H1 (cell line): ENCODE measurements around the gene NAA50. TPM values are rescaled to one million over a fixed set of nuclear protein-coding genes. Genes with fewer than 3 reads are reported as not detected.

ENCODE experiments used
- CTCF ChIA-PET: fragments of 300-600 bp; sonication (Branson Sonifier 250); formaldehyde crosslinking; loops from one replicate; lab custom pipeline; 2021; ENCODE audit not compliant: partially characterized antibody; lab: Charles Lee
- POLR2A ChIA-PET: fragments of 300-600 bp; sonication (Branson Sonifier 250); formaldehyde crosslinking; loops from one replicate; lab custom pipeline; 2021; ENCODE audit warnings: inconsistent platforms; ENCODE audit not compliant: partially characterized antibody; lab: Charles Lee
- DNase-seq, 2 experiments: peaks; one replicate each; pipeline versions ENCODE4 v3.0.0 to v3.0.0-alpha.2; 2010 to 2022; ENCODE audit warnings: low spot score in 2 of 2, low read depth in 1 of 2, mixed read lengths in 1 of 2
- FAIRE-seq: peaks from 2 replicates; lab custom pipeline; 2011; peaks lifted over from hg19 to GRCh38; lab: Jason Lieb, UNC
- H2AFZ ChIP-seq: 2 replicates; pipeline ENCODE4 v1.8.1; 2012; ENCODE audit warnings: low read length, inconsistent platforms
- H2AK5ac ChIP-seq: 2 replicates; pipeline ENCODE4 v1.6.1; 2013; ENCODE audit warnings: low read depth, low read length
- H2BK120ac ChIP-seq: replicated peaks from 2 replicates; pipeline ENCODE3; 2013; ENCODE audit warnings: low read depth, low read length, inconsistent platforms
- H2BK12ac ChIP-seq: 2 replicates; pipeline ENCODE4 v1.6.1; 2013; ENCODE audit warnings: low read depth, low read length
- H2BK15ac ChIP-seq: 2 replicates; pipeline ENCODE4 v1.6.1; 2013; ENCODE audit warnings: low read length
- H2BK20ac ChIP-seq: 2 replicates; pipeline ENCODE4 v1.6.1; 2013; ENCODE audit warnings: low read length
- H2BK5ac ChIP-seq: 2 replicates; pipeline ENCODE4 v1.6.1; 2013; ENCODE audit warnings: low read depth, low read length
- H3K14ac ChIP-seq: 2 replicates; pipeline ENCODE4 v1.6.1; 2013; ENCODE audit warnings: inconsistent platforms; ENCODE audit not compliant: insufficient read length
- H3K18ac ChIP-seq: 2 replicates; pipeline ENCODE4 v1.6.1; 2013; ENCODE audit warnings: low read length; ENCODE audit errors: extremely low read depth
- H3K23ac ChIP-seq: 2 replicates; pipeline ENCODE4 v1.6.1; 2013; ENCODE audit warnings: inconsistent platforms; ENCODE audit not compliant: insufficient read length
- H3K23me2 ChIP-seq: 2 replicates; pipeline ENCODE4 v1.6.1; 2013; ENCODE audit warnings: low read depth, low read length
- H3K27ac ChIP-seq: 2 replicates; pipeline ENCODE4 v1.6.1; 2011; ENCODE audit warnings: low read depth, low read length, inconsistent platforms
- H3K27me3 ChIP-seq, 4 experiments: replicated peaks in 1 of 4; 1 replicate in 1 of 4; 2 replicates in 3 of 4; pipeline versions ENCODE4 v1.6.1 to v1.8.1; 2011 to 2013; ENCODE audit warnings: low read length in 3 of 4, mild to moderate bottlenecking in 3 of 4, inconsistent platforms in 2 of 4, mixed read lengths in 2 of 4, moderate library complexity in 1 of 4; ENCODE audit not compliant: control insufficient read depth in 3 of 4, insufficient read depth in 3 of 4; ENCODE audit errors: extremely low read depth in 1 of 4
- H3K36me3 ChIP-seq, 4 experiments: 2 replicates each; pipeline versions ENCODE4 v1.6.1 to v1.8.1; 2011 to 2013; ENCODE audit warnings: mild to moderate bottlenecking in 4 of 4, low read length in 3 of 4, moderate library complexity in 2 of 4, control low read depth in 1 of 4, inconsistent platforms in 1 of 4; ENCODE audit not compliant: insufficient read depth in 4 of 4, control insufficient read depth in 2 of 4
- H3K4ac ChIP-seq: replicated peaks from 2 replicates; pipeline ENCODE3; 2013; ENCODE audit warnings: low read length, low read depth, mixed read lengths, inconsistent platforms; ENCODE audit not compliant: insufficient read length
- H3K4me1 ChIP-seq, 4 experiments: replicated peaks in 1 of 4; 1 replicate in 1 of 4; 2 replicates in 3 of 4; pipeline versions ENCODE4 v1.6.1 to v1.8.1; 2011 to 2013; ENCODE audit warnings: low read length in 3 of 4, inconsistent platforms in 2 of 4, mixed read lengths in 1 of 4; ENCODE audit not compliant: insufficient read depth in 4 of 4, control insufficient read depth in 3 of 4
- H3K4me2 ChIP-seq, 2 experiments: 2 replicates each; pipeline versions ENCODE4 v1.6.1 to v1.8.1; 2011 to 2013; ENCODE audit warnings: low read depth in 2 of 2, low read length in 2 of 2, control low read depth in 1 of 2, inconsistent platforms in 1 of 2, mild to moderate bottlenecking in 1 of 2; ENCODE audit not compliant: insufficient read depth in 1 of 2
- H3K4me3 ChIP-seq, 4 experiments: fragments of 200-600, 300-600 bp in 1 of 4; sonication (generic), shearing (Covaris generic), sonication (Bioruptor Twin) in 1 of 4; 2 replicates each; pipeline versions ENCODE4 v1.5.1 to v1.8.1; 2011 to 2016; ENCODE audit warnings: low read length in 4 of 4, low read depth in 3 of 4, control low read depth in 2 of 4, inconsistent platforms in 2 of 4, mild to moderate bottlenecking in 2 of 4, mixed read lengths in 1 of 4, moderate library complexity in 1 of 4; ENCODE audit not compliant: insufficient read depth in 2 of 4; ENCODE audit errors: extremely low read depth in 1 of 4
- H3K56ac ChIP-seq: replicated peaks from 2 replicates; pipeline ENCODE3; 2013; ENCODE audit warnings: low read depth, mild to moderate bottlenecking, mixed read lengths, low read length, inconsistent platforms; ENCODE audit not compliant: insufficient read length
- H3K79me1 ChIP-seq: 2 replicates; pipeline ENCODE4 v1.6.1; 2013; ENCODE audit warnings: low read depth, low read length, control low read depth
- H3K79me2 ChIP-seq, 2 experiments: 2 replicates each; pipeline versions ENCODE4 v1.6.1 to v1.8.1; 2012 to 2013; ENCODE audit warnings: low read length in 2 of 2, mild to moderate bottlenecking in 2 of 2, inconsistent platforms in 1 of 2; ENCODE audit not compliant: insufficient read depth in 2 of 2, control insufficient read depth in 1 of 2
- H3K9ac ChIP-seq, 4 experiments: replicated peaks in 1 of 4; 1 replicate in 1 of 4; 2 replicates in 3 of 4; pipeline versions ENCODE4 v1.6.1 to v1.8.1; 2011 to 2013; ENCODE audit warnings: low read depth in 3 of 4, low read length in 3 of 4, control low read depth in 2 of 4, mild to moderate bottlenecking in 2 of 4, moderate library complexity in 2 of 4, inconsistent platforms in 1 of 4; ENCODE audit errors: extremely low read depth in 1 of 4
- H3K9me3 ChIP-seq, 2 experiments: 2 replicates each; pipeline versions ENCODE4 v1.6.1 to v1.8.1; 2012 to 2013; ENCODE audit warnings: mild to moderate bottlenecking in 2 of 2, moderate library complexity in 2 of 2, control low read depth in 1 of 2, inconsistent platforms in 1 of 2, low read depth in 1 of 2, low read length in 1 of 2, mixed read lengths in 1 of 2; ENCODE audit not compliant: insufficient read depth in 2 of 2
- H4K20me1 ChIP-seq, 2 experiments: replicated peaks in 1 of 2; 2 replicates each; pipeline versions ENCODE3 to v1.8.1; 2011 to 2013; ENCODE audit warnings: inconsistent platforms in 2 of 2, low read length in 2 of 2, mild to moderate bottlenecking in 1 of 2; ENCODE audit not compliant: insufficient read depth in 2 of 2, control insufficient read depth in 1 of 2
- H4K5ac ChIP-seq: 2 replicates; pipeline ENCODE4 v1.6.1; 2013; ENCODE audit warnings: low read length, low read depth, mixed read lengths, inconsistent platforms; ENCODE audit not compliant: insufficient read length
- H4K8ac ChIP-seq: 2 replicates; pipeline ENCODE4 v1.8.0; 2013; ENCODE audit warnings: mild to moderate bottlenecking, moderate library complexity, low read length, inconsistent platforms; ENCODE audit not compliant: insufficient read depth; ENCODE audit errors: extremely low read depth
- H4K91ac ChIP-seq: replicated peaks from 2 replicates; pipeline ENCODE3; 2013; ENCODE audit warnings: low read length, mixed read lengths, inconsistent platforms; ENCODE audit not compliant: insufficient read length
- CHD2 ChIP-seq: IDR thresholded peaks from 2 replicates; pipeline ENCODE4 v1.6.1; 2012; ENCODE audit warnings: low read length, improper control_type of control experiment
- EGR1 ChIP-seq: IDR thresholded peaks from 2 replicates; pipeline ENCODE4 v1.6.1; 2011; ENCODE audit warnings: low read depth, low read length, borderline replicate concordance
- RAD21 ChIP-seq, 2 experiments: IDR thresholded peaks in 1 of 2; conservative IDR thresholded peaks in 1 of 2; 2 replicates each; pipeline ENCODE4 v1.6.1; 2011; ENCODE audit warnings: low read depth in 2 of 2, low read length in 2 of 2, improper control_type of control experiment in 1 of 2, inconsistent platforms in 1 of 2, mild to moderate bottlenecking in 1 of 2, moderate library complexity in 1 of 2
- SP1 ChIP-seq: IDR thresholded peaks from 2 replicates; pipeline ENCODE4 v1.6.1; 2011; ENCODE audit warnings: low read depth, low read length
- WGBS, 2 experiments: shearing (Covaris generic) in 1 of 2; methylation state at CpG; one replicate each; pipeline versions ENCODE4 v1.1.6 to v1.1.7; 2013 to 2015; ENCODE audit warnings: low lambda C conversion rate in 2 of 2, mixed read lengths in 2 of 2, inconsistent platforms in 1 of 2, low coverage in 1 of 2, missing lambda C conversion rate in 1 of 2; ENCODE audit not compliant: insufficient replicate concordance in 2 of 2, insufficient coverage in 1 of 2, insufficient read length in 1 of 2; ENCODE audit errors: extremely low coverage in 1 of 2, missing lambda C conversion rate in 1 of 2; 5-methylcytosine and 5-hydroxymethylcytosine counted together
- polyA plus RNA-seq, 7 experiments: library from polyadenylated mRNA; depleted of rRNA in 3 of 7; stranded (reverse) in 5 of 7; unstranded in 2 of 7; fragments of >200 nt in 5 of 7; fragments of 200-250 nt in 2 of 7; gene quantifications; 1 replicate in 5 of 7; 2 replicates in 1 of 7; 4 replicates in 1 of 7; pipeline versions ENCODE4 v1.2.1 to v1.2.3, GENCODE V29; 2011 to 2013; ENCODE audit warnings: missing spikeins in 2 of 7, mixed read lengths in 2 of 7
- total RNA-seq: library from RNA; stranded (reverse); fragmentation: NEBNext Ultra II Directional; extraction: Animal tissue kit (Norgen Biotek cat#: 25700); gene quantifications from 2 replicates; pipeline ENCODE4 v1.2.1, GENCODE V29; 2021

NAA50 gene
- total and polyA plus RNA-seq, 2 of the 8 experiments (the other 6 are each of a cell fraction or from before 2014, with no cell fraction given): 46.6 to 231 TPM

DNA sequence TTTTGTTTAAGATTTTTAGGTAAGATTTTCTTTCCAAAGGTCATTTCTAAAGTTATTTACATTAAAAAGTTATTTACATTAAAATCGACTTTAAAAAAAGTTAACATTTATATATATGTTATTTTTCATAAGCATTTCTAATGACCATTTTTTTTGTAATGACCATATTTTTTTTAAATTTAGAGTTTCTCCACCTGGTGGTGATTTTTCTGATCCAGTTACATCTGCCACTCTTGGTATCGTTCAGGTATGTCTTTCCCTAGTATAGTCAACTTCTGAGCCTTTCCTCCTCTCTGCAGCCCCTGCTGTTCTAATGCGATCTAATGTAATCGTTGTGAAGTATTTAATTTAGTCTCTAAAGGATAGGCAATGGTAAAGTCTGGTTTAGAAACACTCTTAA is 49.6 kb upstream of the NAA50 start:
- Histone ChIP-seq H3K9me3 (no peaks in the 10 kb centered on the region), H3K9ac (no peak overlapping the region), H4K20me1 (no peaks in the 10 kb centered on the region), H2AK5ac (no peak overlapping the region), H2BK120ac (no peak overlapping the region), H3K4me3 (no peak overlapping the region), H2BK15ac (no peak overlapping the region), H3K27ac (no peak overlapping the region), H3K23ac (no peak overlapping the region), H4K91ac (no peak overlapping the region), H3K56ac (no peak overlapping the region), H3K4me2 (no peak overlapping the region), H4K5ac (no peak overlapping the region), H2BK5ac (no peak overlapping the region), H2BK12ac (no peak overlapping the region), H3K23me2 (no peaks in the 10 kb centered on the region), H3K4me1 (no peaks in the 10 kb centered on the region), H3K27me3 (no peaks in the 10 kb centered on the region), H3K4ac (no peak overlapping the region), H3K79me2 (no peaks in the 10 kb centered on the region), H2BK20ac (no peak overlapping the region), H3K36me3 (peaks cover 2 to 31% (median 15%) of the 10 kb centered on the region in 4 experiments; a peak in 6 of 8 replicates), H3K79me1 (no peaks in the 10 kb centered on the region), H3K14ac (no peak overlapping the region), H2AFZ (no peak overlapping the region), H3K18ac (no peak overlapping the region), H4K8ac (no peak overlapping the region)
- DNase-seq (no peak), FAIRE-seq (no peak)
- ChIA-PET CTCF (interaction anchor here (1.1 to 1.4 kb wide), 2 partner anchors 30 to 48 kb away, joined by 3 read pairs; no protein-coding TSS in a partner anchor), POLR2A (no interaction called here)
- 88% methylated on average over 4 of the region's 4 CpGs; no CpG with 5 or more reads in 1 of the 2 experiments for WGBS, 2 experiments
- no peak for TF ChIP-seq RAD21 (IDR thresholded peaks at IDR 0.05 in 1 of 2, conservative IDR thresholded peaks at IDR 0.05 in 1 of 2; ENCODE audit: low read depth in 2 of 2, low read length in 2 of 2)
- no peak for TF ChIP-seq SP1
- no peak for TF ChIP-seq CHD2
- no peak for TF ChIP-seq EGR1
